IPS-NIHi11 (cell line): Measurements from ENCODE around the gene PUSL1.
A peak's percentile ranks its signal among the peaks of the same experiment; 100 is the strongest.

Experiments used
- DNase-seq: peaks from one replicate; pipeline ENCODE4 v3.0.0; 2012; ENCODE audit warnings: mixed read lengths, low spot score

PUSL1 gene

GRCh38 chr1:1307923-1308755 lies at the start of gene PUSL1, which contains the start of gene ACAP3:
PUSL1 (plus strand) TSS chr1:1308597; CDS start chr1:1308644, 47 bp downstream.
ACAP3 (minus strand) TSS chr1:1307930; CDS start chr1:1307815, 115 bp downstream.
- DNase-seq, result peak; percentile 94

- DNase-seq, result no peak
These were observed 49.3 kb upstream of the PUSL1 start for GRCh38 chr1:1259119-1259488.

- no peak for DNase-seq
These were observed 48.9 kb upstream of the PUSL1 start for GRCh38 chr1:1259540-1259939.

- DNase-seq, result no peak
These were observed 48.3 kb upstream of the PUSL1 start for GRCh38 chr1:1259951-1260600.

GRCh38 chr1:1260843-1261560 lies 47.4 kb upstream of the PUSL1 start:
- no peak for DNase-seq

GRCh38 chr1:1262071-1262470 lies 46.3 kb upstream of the PUSL1 start:
- DNase-seq, result no peak

GRCh38 chr1:1262758-1263157 lies 45.6 kb upstream of the PUSL1 start:
- DNase-seq, result no peak

GRCh38 chr1:1264026-1264425 lies 44.4 kb upstream of the PUSL1 start:
- no peak for DNase-seq

GRCh38 chr1:1264868-1265272 lies 43.5 kb upstream of the PUSL1 start:
- peak; percentile 75 for DNase-seq

- no peak for DNase-seq
These were observed 40.7 kb upstream of the PUSL1 start for GRCh38 chr1:1267488-1268283.

GRCh38 chr1:1268284-1268682 lies 40.1 kb upstream of the PUSL1 start:
- no peak for DNase-seq

- no peak for DNase-seq
These were observed 37.6 kb upstream of the PUSL1 start for GRCh38 chr1:1270813-1271212.

GRCh38 chr1:1272341-1273208 lies 35.8 kb upstream of the PUSL1 start:
- DNase-seq, result no peak

GRCh38 chr1:1273209-1273511 lies 35.2 kb upstream of the PUSL1 start:
- no peak for DNase-seq

GRCh38 chr1:1273512-1274298 lies 34.7 kb upstream of the PUSL1 start, which contains the start of gene UBE2J2:
UBE2J2 (minus strand) TSS chr1:1273854; CDS start chr1:1267992, 5,862 bp downstream.
- DNase-seq, result peak; percentile 100

GRCh38 chr1:1274299-1274930 lies 34.0 kb upstream of the PUSL1 start:
- DNase-seq, result peak; percentile 61

GRCh38 chr1:1274931-1275431 lies 33.4 kb upstream of the PUSL1 start:
- DNase-seq, result no peak

- DNase-seq, result no peak
These were observed 32.6 kb upstream of the PUSL1 start for GRCh38 chr1:1275836-1276235.

GRCh38 chr1:1278620-1279019 lies 29.8 kb upstream of the PUSL1 start:
- DNase-seq, result no peak

GRCh38 chr1:1279028-1279427 lies 29.4 kb upstream of the PUSL1 start:
- no peak for DNase-seq
